Measurements from ENCODE around the gene RPL9. TPM values are rescaled to one million over a fixed set of nuclear protein-coding genes. Genes with fewer than 3 reads are reported as not detected.

RPL9 gene
- total RNA-seq, 1 donor from 2014 or later: 831 TPM

DNA sequence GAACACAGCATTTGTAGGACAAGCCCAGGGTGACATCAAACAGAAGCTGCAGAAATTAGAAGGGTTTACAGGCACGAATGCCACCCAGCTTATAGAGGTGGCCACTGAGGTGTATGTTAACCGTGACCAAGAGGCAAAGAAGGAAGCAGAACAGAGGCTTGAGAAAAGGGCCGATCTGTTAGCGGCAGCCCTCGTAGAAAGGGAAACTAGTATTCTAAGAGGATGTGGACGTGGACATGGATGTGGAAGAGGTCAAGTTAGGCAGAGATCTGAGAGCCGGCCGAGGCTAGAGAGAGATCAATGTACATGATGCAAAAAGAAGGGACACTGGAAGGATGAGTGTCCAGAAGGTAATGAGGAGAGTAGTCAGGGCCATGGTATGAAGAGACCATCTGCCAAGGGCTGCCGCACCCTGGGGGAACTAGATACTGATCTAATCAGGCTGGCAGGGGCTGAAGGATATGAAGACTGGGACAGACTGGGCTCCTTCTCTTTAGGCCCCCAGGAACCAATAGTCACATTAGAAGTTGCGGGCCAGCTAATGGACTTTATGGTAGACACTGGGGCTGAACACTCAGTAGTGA, 27.6 kb upstream of the RPL9 start:
- TF ChIP-seq, protein P1, sequence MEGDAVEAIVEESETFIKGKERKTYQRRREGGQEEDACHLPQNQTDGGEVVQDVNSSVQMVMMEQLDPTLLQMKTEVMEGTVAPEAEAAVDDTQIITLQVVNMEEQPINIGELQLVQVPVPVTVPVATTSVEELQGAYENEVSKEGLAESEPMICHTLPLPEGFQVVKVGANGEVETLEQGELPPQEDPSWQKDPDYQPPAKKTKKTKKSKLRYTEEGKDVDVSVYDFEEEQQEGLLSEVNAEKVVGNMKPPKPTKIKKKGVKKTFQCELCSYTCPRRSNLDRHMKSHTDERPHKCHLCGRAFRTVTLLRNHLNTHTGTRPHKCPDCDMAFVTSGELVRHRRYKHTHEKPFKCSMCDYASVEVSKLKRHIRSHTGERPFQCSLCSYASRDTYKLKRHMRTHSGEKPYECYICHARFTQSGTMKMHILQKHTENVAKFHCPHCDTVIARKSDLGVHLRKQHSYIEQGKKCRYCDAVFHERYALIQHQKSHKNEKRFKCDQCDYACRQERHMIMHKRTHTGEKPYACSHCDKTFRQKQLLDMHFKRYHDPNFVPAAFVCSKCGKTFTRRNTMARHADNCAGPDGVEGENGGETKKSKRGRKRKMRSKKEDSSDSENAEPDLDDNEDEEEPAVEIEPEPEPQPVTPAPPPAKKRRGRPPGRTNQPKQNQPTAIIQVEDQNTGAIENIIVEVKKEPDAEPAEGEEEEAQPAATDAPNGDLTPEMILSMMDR (IDR thresholded peaks at IDR 0.05; ENCODE audit: partially characterized antibody, unreplicated experiment): no peak
- Mint-ChIP-seq H3K4me3 (ENCODE audit: unreplicated experiment) (no peak overlapping the region), H3K36me3 (ENCODE audit: unreplicated experiment) (no peaks in the 10 kb centered on the region), H3K27me3 (ENCODE audit: unreplicated experiment) (no peaks in the 10 kb centered on the region), H3K9me3 (ENCODE audit: unreplicated experiment) (no peaks in the 10 kb centered on the region), H3K27ac (ENCODE audit: unreplicated experiment) (no peak overlapping the region), H3K4me1 (ENCODE audit: low read depth, unreplicated experiment) (peaks cover 6% of the 10 kb centered on the region)
- DNase-seq: no peak

DNA sequence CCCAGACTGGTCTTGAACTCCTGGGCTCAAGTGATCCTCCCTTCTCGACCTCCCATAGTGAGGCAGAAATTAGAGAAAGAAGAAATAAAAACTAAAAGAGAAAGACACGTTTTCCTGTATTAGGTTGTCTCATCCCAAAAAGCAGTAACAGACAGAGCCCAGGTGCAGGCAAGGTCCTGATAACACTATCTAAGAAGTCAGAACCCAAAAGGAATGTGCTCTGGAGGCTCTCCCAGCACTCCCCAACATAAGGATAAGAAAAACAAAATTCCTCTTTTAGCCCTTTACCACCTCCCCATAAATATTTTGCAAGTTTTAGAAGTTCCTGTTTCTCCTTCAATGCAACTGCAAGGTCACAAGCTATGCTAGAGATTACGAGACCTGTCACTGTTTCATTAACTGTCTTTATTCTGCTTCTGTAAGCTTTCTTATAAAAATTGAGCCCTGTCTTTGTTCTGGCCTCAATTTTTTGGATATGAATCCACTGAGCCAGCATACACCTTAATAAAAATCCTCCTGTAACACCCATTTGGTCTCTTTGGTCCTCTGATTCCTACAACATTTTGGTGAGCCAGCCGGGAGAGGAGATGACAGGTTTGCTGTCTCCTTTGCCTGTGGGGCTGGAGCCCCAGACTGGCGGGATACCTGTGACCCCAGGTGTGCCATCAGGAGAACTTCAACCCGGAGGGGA, 26.0 kb upstream of the RPL9 start:
- no peak for DNase-seq
- TF ChIP-seq, protein P1 (IDR thresholded peaks at IDR 0.05; ENCODE audit: partially characterized antibody, unreplicated experiment): no peak
- Mint-ChIP-seq H3K27me3 (ENCODE audit: unreplicated experiment) (no peaks in the 10 kb centered on the region), H3K27ac (ENCODE audit: unreplicated experiment) (no peak overlapping the region), H3K4me3 (ENCODE audit: unreplicated experiment) (no peak overlapping the region), H3K4me1 (ENCODE audit: low read depth, unreplicated experiment) (peaks cover 6% of the 10 kb centered on the region), H3K36me3 (ENCODE audit: unreplicated experiment) (no peaks in the 10 kb centered on the region), H3K9me3 (ENCODE audit: unreplicated experiment) (no peaks in the 10 kb centered on the region)

DNA sequence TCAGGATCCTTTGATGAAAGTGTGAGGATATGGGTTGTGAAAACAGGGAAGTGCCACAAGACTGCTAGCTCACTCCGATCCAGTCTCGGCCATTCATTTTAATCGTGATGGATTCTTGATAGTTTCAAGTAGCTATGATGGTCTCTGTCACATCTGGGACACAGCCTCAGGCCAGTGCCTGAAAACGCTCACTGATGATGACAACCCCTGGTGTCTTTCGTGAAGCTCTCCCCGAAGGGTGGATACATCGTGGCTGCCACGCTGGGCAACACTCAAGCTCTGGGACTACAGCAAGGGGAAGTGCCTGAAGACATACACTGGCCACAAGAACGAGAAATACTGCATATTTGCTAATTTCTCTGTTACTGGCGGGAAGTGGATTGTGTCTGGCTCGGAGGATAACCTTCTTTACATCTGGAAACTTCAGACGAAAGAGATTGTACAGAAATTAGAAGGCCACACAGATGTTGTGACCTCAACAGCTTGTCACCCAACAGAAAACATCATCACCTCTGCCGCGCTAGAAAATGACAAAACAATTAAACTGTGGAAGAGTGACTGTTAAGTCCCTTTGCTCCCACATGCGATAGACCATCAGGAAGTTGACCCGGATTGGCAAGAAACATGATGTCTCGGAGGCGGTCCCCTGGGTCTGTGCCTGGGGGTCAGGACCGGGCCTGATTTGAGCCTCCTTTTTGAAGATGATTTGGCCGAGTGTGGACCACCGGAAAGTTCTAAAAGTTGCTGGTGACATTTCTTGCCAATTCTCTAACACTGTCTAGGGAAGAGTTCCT, 22.4 kb upstream of the RPL9 start:
- no peak for DNase-seq
- no peaks in the 10 kb centered on the region for H3K36me3 Mint-ChIP-seq (ENCODE audit: unreplicated experiment)
- no peaks in the 10 kb centered on the region for H3K27me3 Mint-ChIP-seq (ENCODE audit: unreplicated experiment)
- no peaks in the 10 kb centered on the region for H3K9me3 Mint-ChIP-seq (ENCODE audit: unreplicated experiment)
- H3K4me1 Mint-ChIP-seq (ENCODE audit: low read depth, unreplicated experiment): peaks cover 3% of the 10 kb centered on the region
- H3K4me3 Mint-ChIP-seq (ENCODE audit: unreplicated experiment): no peak overlapping the region
- no peak overlapping the region for H3K27ac Mint-ChIP-seq (ENCODE audit: unreplicated experiment)
- TF ChIP-seq, protein P1 (IDR thresholded peaks at IDR 0.05; ENCODE audit: partially characterized antibody, unreplicated experiment): no peak

DNA sequence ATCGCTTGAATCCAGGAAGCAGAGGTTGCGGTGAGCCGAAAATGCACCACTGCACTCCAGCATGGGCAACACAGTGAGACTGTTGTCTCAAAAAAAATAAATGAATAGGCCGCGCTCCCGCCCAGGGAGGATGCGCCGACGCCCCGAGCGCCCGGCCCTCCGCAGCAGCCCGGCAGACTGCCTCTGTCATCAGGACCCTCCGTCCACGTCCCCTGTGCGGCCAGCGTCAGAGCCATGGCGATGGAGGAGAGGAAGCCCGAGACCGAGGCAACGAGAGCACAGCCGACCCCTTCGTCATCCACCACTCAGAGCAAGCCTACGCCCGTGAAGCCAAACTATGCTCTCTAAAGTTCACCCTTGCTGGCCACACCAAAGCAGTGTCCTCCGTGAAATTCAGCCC, 21.5 kb upstream of the RPL9 start:
- no peaks in the 10 kb centered on the region for H3K27me3 Mint-ChIP-seq (ENCODE audit: unreplicated experiment)
- no peak for DNase-seq
- H3K36me3 Mint-ChIP-seq (ENCODE audit: unreplicated experiment): no peaks in the 10 kb centered on the region
- H3K9me3 Mint-ChIP-seq (ENCODE audit: unreplicated experiment): no peaks in the 10 kb centered on the region
- no peak overlapping the region for H3K27ac Mint-ChIP-seq (ENCODE audit: unreplicated experiment)
- H3K4me1 Mint-ChIP-seq (ENCODE audit: low read depth, unreplicated experiment): no peaks in the 10 kb centered on the region
- TF ChIP-seq, protein P1 (IDR thresholded peaks at IDR 0.05; ENCODE audit: partially characterized antibody, unreplicated experiment): no peak
- no peak overlapping the region for H3K4me3 Mint-ChIP-seq (ENCODE audit: unreplicated experiment)
